ENCODE measurements around the gene MADCAM1.

- TF ChIP-seq, protein P1, sequence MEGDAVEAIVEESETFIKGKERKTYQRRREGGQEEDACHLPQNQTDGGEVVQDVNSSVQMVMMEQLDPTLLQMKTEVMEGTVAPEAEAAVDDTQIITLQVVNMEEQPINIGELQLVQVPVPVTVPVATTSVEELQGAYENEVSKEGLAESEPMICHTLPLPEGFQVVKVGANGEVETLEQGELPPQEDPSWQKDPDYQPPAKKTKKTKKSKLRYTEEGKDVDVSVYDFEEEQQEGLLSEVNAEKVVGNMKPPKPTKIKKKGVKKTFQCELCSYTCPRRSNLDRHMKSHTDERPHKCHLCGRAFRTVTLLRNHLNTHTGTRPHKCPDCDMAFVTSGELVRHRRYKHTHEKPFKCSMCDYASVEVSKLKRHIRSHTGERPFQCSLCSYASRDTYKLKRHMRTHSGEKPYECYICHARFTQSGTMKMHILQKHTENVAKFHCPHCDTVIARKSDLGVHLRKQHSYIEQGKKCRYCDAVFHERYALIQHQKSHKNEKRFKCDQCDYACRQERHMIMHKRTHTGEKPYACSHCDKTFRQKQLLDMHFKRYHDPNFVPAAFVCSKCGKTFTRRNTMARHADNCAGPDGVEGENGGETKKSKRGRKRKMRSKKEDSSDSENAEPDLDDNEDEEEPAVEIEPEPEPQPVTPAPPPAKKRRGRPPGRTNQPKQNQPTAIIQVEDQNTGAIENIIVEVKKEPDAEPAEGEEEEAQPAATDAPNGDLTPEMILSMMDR (IDR thresholded peaks at IDR 0.05): no peak
- TF ChIP-seq EZH2 (IDR thresholded peaks at IDR 0.05): no peak
Observed at GRCh38 chr19:517721-518597, 21.7 kb downstream of the MADCAM1 start.

Measured in neural progenitor cell (in vitro differentiated cells).